C4-2B (cell line): ENCODE measurements around the gene POU6F2.

Experiments used
- ZFX ChIP-seq: fragments of 450-650 bp; IDR thresholded peaks from 2 replicates; pipeline ENCODE4 v1.6.1; 2017
- TF ChIP-seq, protein P1 (sequence below): fragments of 450-650 bp; conservative IDR thresholded peaks from 2 replicates; pipeline ENCODE4 v1.5.1; 2017; ENCODE audit warnings: mild to moderate bottlenecking

DNA sequence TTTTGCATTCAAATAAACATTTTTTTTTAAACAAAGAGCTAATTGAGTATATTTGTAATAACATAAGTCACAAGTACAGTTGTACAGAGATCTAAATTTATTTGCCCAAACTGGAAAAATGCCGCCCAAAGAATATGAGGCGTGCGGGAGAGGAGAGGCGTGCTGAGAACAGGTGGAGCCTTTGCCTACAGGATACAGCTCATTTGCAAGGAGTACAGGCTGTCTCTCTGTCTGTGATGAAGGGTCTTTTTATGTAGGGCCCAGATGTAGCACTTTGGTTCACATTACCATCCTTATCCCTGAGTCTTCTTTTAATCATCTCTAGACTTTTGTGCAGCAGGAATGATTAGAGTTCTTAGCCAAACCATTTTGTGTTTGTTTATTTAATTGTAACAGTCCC is 58.2 kb downstream of the POU6F2 start:
- TF ChIP-seq, protein P1, sequence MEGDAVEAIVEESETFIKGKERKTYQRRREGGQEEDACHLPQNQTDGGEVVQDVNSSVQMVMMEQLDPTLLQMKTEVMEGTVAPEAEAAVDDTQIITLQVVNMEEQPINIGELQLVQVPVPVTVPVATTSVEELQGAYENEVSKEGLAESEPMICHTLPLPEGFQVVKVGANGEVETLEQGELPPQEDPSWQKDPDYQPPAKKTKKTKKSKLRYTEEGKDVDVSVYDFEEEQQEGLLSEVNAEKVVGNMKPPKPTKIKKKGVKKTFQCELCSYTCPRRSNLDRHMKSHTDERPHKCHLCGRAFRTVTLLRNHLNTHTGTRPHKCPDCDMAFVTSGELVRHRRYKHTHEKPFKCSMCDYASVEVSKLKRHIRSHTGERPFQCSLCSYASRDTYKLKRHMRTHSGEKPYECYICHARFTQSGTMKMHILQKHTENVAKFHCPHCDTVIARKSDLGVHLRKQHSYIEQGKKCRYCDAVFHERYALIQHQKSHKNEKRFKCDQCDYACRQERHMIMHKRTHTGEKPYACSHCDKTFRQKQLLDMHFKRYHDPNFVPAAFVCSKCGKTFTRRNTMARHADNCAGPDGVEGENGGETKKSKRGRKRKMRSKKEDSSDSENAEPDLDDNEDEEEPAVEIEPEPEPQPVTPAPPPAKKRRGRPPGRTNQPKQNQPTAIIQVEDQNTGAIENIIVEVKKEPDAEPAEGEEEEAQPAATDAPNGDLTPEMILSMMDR, result no peak
- no peak for TF ChIP-seq ZFX
